Measurements from ENCODE around the gene RASGRP2. TPM values are rescaled to one million over a fixed set of nuclear protein-coding genes. Genes with fewer than 3 reads are reported as not detected.

The RASGRP2 gene
- total and polyA plus RNA-seq, 11 donors = 16.2 to 78.9 (median 28.1) TPM

- H3K4me3 ChIP-seq = peak overlapping the region in 9 of 12 donors; percentile 15 to 60 (median 47)
Measured at GRCh38 chr11:64687643-64688533, 56.1 kb downstream of the RASGRP2 start.

DNA sequence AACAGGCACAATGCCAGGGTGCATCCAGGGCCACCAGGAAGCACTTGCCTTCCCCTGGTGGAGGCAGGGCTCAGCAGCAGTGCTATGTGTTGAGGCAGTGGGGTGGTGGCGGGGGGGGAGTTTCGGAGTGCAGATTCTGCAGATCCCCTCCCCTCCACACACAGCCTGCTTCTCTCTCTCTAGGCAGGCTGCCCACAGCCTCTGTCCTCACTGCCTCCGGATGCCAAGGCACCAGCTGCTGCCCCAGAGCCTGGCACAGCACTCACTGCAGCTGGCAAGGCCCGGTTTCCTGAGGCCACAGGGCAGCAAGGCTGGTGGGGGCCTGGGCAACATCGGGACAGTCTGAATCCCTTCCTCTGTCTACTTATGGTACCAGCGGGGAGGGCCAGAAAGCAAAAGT, 56.7 kb downstream of the RASGRP2 start:
- peak overlapping the region in 4 of 12 donors; percentile 57 to 72 (median 68) for H3K27ac ChIP-seq
- H3K36me3 ChIP-seq = no peaks in the 10 kb centered on the region
- ATAC-seq = peak in 1 of 4 donors; percentile 38
- H3K4me3 ChIP-seq = no peak overlapping the region
- no peaks in the 10 kb centered on the region for H3K9me3 ChIP-seq
- H3K27me3 ChIP-seq = no peaks in the 10 kb centered on the region
- WGBS, 4 donors = 65 to 76% (median 74%) methylated on average over 5 to 6 of the region's 6 CpGs
- peak in 4 of 5 donors; percentile 47 to 85 (median 64) for DNase-seq
- TF ChIP-seq CTCF (IDR thresholded peaks at IDR 0.05) (no peak), POLR2A (IDR thresholded peaks at IDR 0.05) (no peak)
- intact Hi-C loops (cut with DNase I) = loop anchor here in 3 of 10 donors (5.0 kb wide), 1 partner anchor 35 kb away; the partner anchor contains the start of gene NRXN2 (in 3 of the 3)
- H3K4me1 ChIP-seq = peaks cover 0 to 26% (median 12%) of the 10 kb centered on the region in 12 donors

More at GRCh38 chr11:64687643-64688533, 56.1 kb downstream of the RASGRP2 start:
- TF ChIP-seq CTCF (IDR thresholded peaks at IDR 0.05) (no peak), POLR2A (IDR thresholded peaks at IDR 0.05) (no peak)
- no peaks in the 10 kb centered on the region for H3K36me3 ChIP-seq
- WGBS, 4 donors = 54 to 58% (median 55%) methylated on average over 19 of the region's 19 CpGs
- H3K4me1 ChIP-seq = peaks cover 0 to 26% (median 12%) of the 10 kb centered on the region in 12 donors
- intact Hi-C loops (cut with DNase I) = loop anchor here in 8 of 10 donors (1.0 to 5.0 kb wide), 4 partner anchors 34 to 55 kb away; partner anchors contain the start of gene NRXN2 (in 7 of the 8)
- peaks cover 0 to 7% (median 0%) of the 10 kb centered on the region in 9 donors for H3K27me3 ChIP-seq
- DNase-seq (no peak), ATAC-seq (peak in 2 of 4 donors; percentile 8 to 10)
- peak overlapping the region; percentile 6 to 80 (median 68) for H3K27ac ChIP-seq
- H3K9me3 ChIP-seq = no peaks in the 10 kb centered on the region

DNA sequence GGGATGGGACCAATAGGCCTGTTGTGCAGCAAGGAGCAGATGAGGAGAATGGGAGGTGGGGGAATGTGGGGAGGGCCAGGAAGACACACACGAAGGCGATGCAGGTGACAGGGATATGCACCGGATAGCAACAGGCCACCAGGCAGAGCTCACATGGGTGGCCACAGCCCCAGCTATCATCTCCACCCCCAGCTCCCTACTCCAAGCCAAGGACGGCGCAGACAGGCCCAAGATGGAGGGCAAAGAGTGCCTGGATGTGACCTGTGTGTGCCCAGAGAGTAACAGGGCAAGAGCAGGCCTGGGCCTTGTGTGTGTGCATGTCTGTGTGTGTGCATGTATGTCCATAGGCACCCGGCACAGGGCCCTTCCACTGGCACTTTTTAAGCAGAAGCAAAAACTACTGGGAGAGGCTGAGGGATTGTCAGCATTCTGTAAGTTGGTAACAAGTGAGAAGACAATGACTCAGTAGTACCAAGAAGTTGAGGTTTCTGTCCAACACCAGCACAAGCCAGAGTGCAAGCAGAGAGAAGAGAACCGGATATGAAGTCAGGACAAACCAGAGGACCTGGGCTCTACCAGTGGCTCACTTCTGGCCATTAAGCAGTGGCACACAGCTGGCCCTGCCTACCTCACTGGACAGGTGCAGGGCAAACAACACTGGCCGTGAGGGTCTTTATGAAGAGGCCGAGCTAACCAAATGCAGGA, 57.3 kb downstream of the RASGRP2 start:
- intact Hi-C loops (cut with DNase I) = loop anchor here in 3 of 10 donors (5.0 kb wide), 1 partner anchor 36 kb away; the partner anchor contains the start of gene NRXN2 (in 3 of the 3)
- TF ChIP-seq POLR2A (IDR thresholded peaks at IDR 0.05) (no peak), CTCF (IDR thresholded peaks at IDR 0.05) (no peak)
- Histone ChIP-seq H3K4me3 (no peak overlapping the region), H3K9me3 (no peaks in the 10 kb centered on the region), H3K27me3 (no peaks in the 10 kb centered on the region), H3K36me3 (no peaks in the 10 kb centered on the region), H3K4me1 (peaks cover 0 to 26% (median 12%) of the 10 kb centered on the region in 12 donors), H3K27ac (no peak overlapping the region)
- ATAC-seq (no peak), DNase-seq (no peak)
- WGBS, 4 donors = 90 to 93% (median 91%) methylated on average over 9 of the region's 9 CpGs
